ENCODE data around the gene GJA9.
"Not testable (repeated sequence)": the region's sequence is repeated elsewhere in the genome, so short reads cannot be mapped to it uniquely, and the experiment has no call there.

DNA sequence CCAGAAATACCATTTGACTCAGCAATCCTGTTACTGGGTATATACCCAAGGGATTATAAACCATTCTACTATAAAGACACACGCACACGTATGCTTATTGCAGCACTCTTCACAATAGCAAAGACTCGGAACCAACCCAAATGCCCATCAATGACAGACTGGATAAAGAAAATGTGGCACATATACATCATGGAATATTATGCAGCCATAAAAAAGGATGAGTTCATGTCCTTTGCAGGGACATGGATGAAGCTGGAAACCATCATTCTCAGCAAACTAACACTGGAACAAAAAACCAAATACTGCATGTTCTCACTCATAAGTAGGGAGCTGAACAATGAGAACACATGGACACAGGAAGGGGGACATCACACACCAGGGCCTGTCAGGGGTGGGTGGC is 36.3 kb downstream of the GJA9 start:
- not testable (repeated sequence) for TF ChIP-seq POLR2A (IDR thresholded peaks at IDR 0.05; ENCODE audit: low read length); GATA1 (IDR thresholded peaks at IDR 0.05; ENCODE audit: low read depth, low read length)

Data from erythroblast (primary cell).